BE2C (cell line): ENCODE measurements around the gene SELENOF.

ENCODE experiments used
- DNase-seq: peaks from one replicate; pipeline ENCODE4 v3.0.0-alpha.2; 2020
- H3K27me3 ChIP-seq: fragments of 250-450 bp; sonication (Bioruptor Pico); 2 replicates; pipeline ENCODE4 v1.5.1; 2020; ENCODE audit warnings: mild to moderate bottlenecking
- H3K36me3 ChIP-seq: fragments of 250-450 bp; sonication (Bioruptor Pico); 2 replicates; pipeline ENCODE4 v1.5.1; 2020; ENCODE audit warnings: mild to moderate bottlenecking
- H3K4me1 ChIP-seq: fragments of 250-450 bp; sonication (Bioruptor Pico); 2 replicates; pipeline ENCODE4 v1.5.1; 2020
- H3K4me3 ChIP-seq: 2 replicates; pipeline ENCODE4 v1.5.1; 2011; ENCODE audit warnings: low read depth, low read length
- H3K9me3 ChIP-seq: fragments of 250-450 bp; sonication (Bioruptor Pico); 2 replicates; pipeline ENCODE4 v1.5.1; 2020
- CTCF ChIP-seq: IDR thresholded peaks from 2 replicates; pipeline ENCODE4 v1.5.1; 2012; ENCODE audit warnings: mild to moderate bottlenecking, low read depth, low read length

SELENOF gene

GRCh38 chr1:86939406-86939805, 25.5 kb upstream of the SELENOF start:
- Histone ChIP-seq H3K36me3 (no peaks in the 10 kb centered on the region), H3K4me1 (no peaks in the 10 kb centered on the region), H3K4me3 (no peak overlapping the region), H3K9me3 (no peaks in the 10 kb centered on the region), H3K27me3 (no peaks in the 10 kb centered on the region)
- no peak for DNase-seq
- no peak for TF ChIP-seq CTCF

GRCh38 chr1:86938855-86939254, 24.9 kb upstream of the SELENOF start:
- H3K27me3 ChIP-seq = no peaks in the 10 kb centered on the region
- TF ChIP-seq CTCF = no peak
- H3K4me1 ChIP-seq = no peaks in the 10 kb centered on the region
- DNase-seq = no peak
- no peaks in the 10 kb centered on the region for H3K9me3 ChIP-seq
- no peak overlapping the region for H3K4me3 ChIP-seq
- no peaks in the 10 kb centered on the region for H3K36me3 ChIP-seq

GRCh38 chr1:86938450-86938849, 24.5 kb upstream of the SELENOF start:
- no peak for TF ChIP-seq CTCF
- no peaks in the 10 kb centered on the region for H3K27me3 ChIP-seq
- no peaks in the 10 kb centered on the region for H3K9me3 ChIP-seq
- H3K4me3 ChIP-seq = no peak overlapping the region
- no peaks in the 10 kb centered on the region for H3K4me1 ChIP-seq
- no peak for DNase-seq
- H3K36me3 ChIP-seq = no peaks in the 10 kb centered on the region

GRCh38 chr1:86933562-86934377, 19.8 kb upstream of the SELENOF start:
- H3K36me3 ChIP-seq = no peaks in the 10 kb centered on the region
- TF ChIP-seq CTCF = no peak
- no peak for DNase-seq

GRCh38 chr1:86933051-86933450, 19.1 kb upstream of the SELENOF start:
- H3K4me1 ChIP-seq = no peaks in the 10 kb centered on the region
- H3K36me3 ChIP-seq = no peaks in the 10 kb centered on the region
- no peak for TF ChIP-seq CTCF
- H3K4me3 ChIP-seq = no peak overlapping the region
- H3K9me3 ChIP-seq = no peaks in the 10 kb centered on the region
- H3K27me3 ChIP-seq = no peaks in the 10 kb centered on the region
- DNase-seq = no peak

More at GRCh38 chr1:86933562-86934377, 19.8 kb upstream of the SELENOF start:
- Histone ChIP-seq H3K9me3 (no peaks in the 10 kb centered on the region), H3K27me3 (no peaks in the 10 kb centered on the region), H3K4me3 (no peak overlapping the region), H3K4me1 (no peaks in the 10 kb centered on the region)

GRCh38 chr1:86928819-86929218, 14.9 kb upstream of the SELENOF start:
- TF ChIP-seq CTCF = no peak
- no peaks in the 10 kb centered on the region for H3K36me3 ChIP-seq
- no peak for DNase-seq
- H3K4me1 ChIP-seq = no peaks in the 10 kb centered on the region
- H3K4me3 ChIP-seq = no peak overlapping the region
- H3K27me3 ChIP-seq = no peaks in the 10 kb centered on the region
- no peaks in the 10 kb centered on the region; the same call in 1 of the 2 replicates for H3K9me3 ChIP-seq
